GM18873 (cell line): ENCODE data around the gene MEF2C.

Experiments
- ATAC-seq: cut with Tn5 transposase; IDR thresholded peaks from one replicate; pipeline ENCODE4 v1.9.1; 2021; ENCODE audit warnings: mild to moderate bottlenecking, moderate library complexity, moderate number of reproducible peaks; ENCODE audit not compliant: unreplicated experiment, low FRiP score

Gene MEF2C

GRCh38 chr5:88679638-88680037 is 203.3 kb downstream of the MEF2C start:
- ATAC-seq, result no peak

GRCh38 chr5:88678770-88679381 is 204.1 kb downstream of the MEF2C start:
- ATAC-seq, result no peak

- ATAC-seq, result no peak
Observed at GRCh38 chr5:88677943-88678769, 204.8 kb downstream of the MEF2C start.

- no peak for ATAC-seq
Observed at GRCh38 chr5:88677376-88677895, 205.5 kb downstream of the MEF2C start.

- ATAC-seq, result no peak
Observed at GRCh38 chr5:88676637-88677375, 206.2 kb downstream of the MEF2C start.

- ATAC-seq, result peak; percentile 48
Observed at GRCh38 chr5:88675708-88676636, 207.0 kb downstream of the MEF2C start.

- peak; percentile 6 for ATAC-seq
Observed at GRCh38 chr5:88675168-88675707, 207.7 kb downstream of the MEF2C start.

GRCh38 chr5:88674356-88675167 is 208.4 kb downstream of the MEF2C start:
- ATAC-seq, result peak; percentile 64

GRCh38 chr5:88673253-88674105 is 209.5 kb downstream of the MEF2C start:
- no peak for ATAC-seq

GRCh38 chr5:88672644-88673252 is 210.2 kb downstream of the MEF2C start:
- no peak for ATAC-seq

- ATAC-seq, result no peak
Observed at GRCh38 chr5:88671505-88672499, 211.2 kb downstream of the MEF2C start.

- no peak for ATAC-seq
Observed at GRCh38 chr5:88671106-88671504, 211.9 kb downstream of the MEF2C start.

GRCh38 chr5:88670461-88670860 is 212.5 kb downstream of the MEF2C start:
- ATAC-seq, result no peak

- no peak for ATAC-seq
Observed at GRCh38 chr5:88669371-88670050, 213.5 kb downstream of the MEF2C start.

- no peak for ATAC-seq
Observed at GRCh38 chr5:88667496-88668201, 215.3 kb downstream of the MEF2C start.
